Endothelial cell of umbilical vein (primary cell): Measurements from ENCODE around the gene TIGIT. TPM values are rescaled to one million over a fixed set of nuclear protein-coding genes. Genes with fewer than 3 reads are reported as not detected.

Source experiments
- BruUV-seq: library from RNA; stranded (reverse); fragments of 400-500 nt; replicated peaks from 2 replicates; lab custom pipeline; 2021; lab: Mats Ljungman, UMichigan
- CTCF ChIA-PET: fragments of 300-600, 350-600 bp; sonication (Branson Sonifier 250); formaldehyde crosslinking; loops from one replicate; lab custom pipeline; 2021; ENCODE audit warnings: antibody characterized with exemption, inconsistent platforms; lab: Charles Lee
- POLR2A ChIA-PET: fragments of 300-600, 350-600 bp; sonication (Branson Sonifier 250); formaldehyde crosslinking; loops from one replicate; lab custom pipeline; 2021; ENCODE audit warnings: antibody characterized with exemption, inconsistent platforms; lab: Charles Lee
- DNase-seq: peaks from one replicate; pipeline ENCODE4 v3.0.0-alpha.2; 2011; ENCODE audit warnings: low read depth, low spot score
- FAIRE-seq: peaks from 2 replicates; lab custom pipeline; 2011; peaks lifted over from hg19 to GRCh38; lab: Jason Lieb, UNC
- H2AFZ ChIP-seq: 2 replicates; pipeline ENCODE4 v1.6.0; 2012; ENCODE audit warnings: low read depth, low read length, control low read depth, inconsistent platforms
- H3K27ac ChIP-seq: 2 replicates; pipeline ENCODE4 v1.5.1; 2011; ENCODE audit warnings: low read depth, mild to moderate bottlenecking, control low read depth, low read length, moderate library complexity; ENCODE audit not compliant: insufficient read depth
- H3K27me3 ChIP-seq, 2 experiments: 2 replicates each; pipeline versions ENCODE4 v1.6.0 to v1.6.1; 2011; ENCODE audit warnings: low read length in 2 of 2, mixed read lengths in 1 of 2; ENCODE audit not compliant: control insufficient read depth in 2 of 2, insufficient read depth in 2 of 2
- H3K36me3 ChIP-seq, 2 experiments: 2 replicates in 1 of 2; 3 replicates in 1 of 2; pipeline ENCODE4 v1.5.1; 2011; ENCODE audit warnings: low read length in 2 of 2, mild to moderate bottlenecking in 1 of 2, moderate library complexity in 1 of 2; ENCODE audit not compliant: control insufficient read depth in 2 of 2, insufficient read depth in 2 of 2; ENCODE audit errors: extremely low read depth in 1 of 2
- H3K4me1 ChIP-seq: 3 replicates; pipeline ENCODE4 v1.5.1; 2011; ENCODE audit warnings: mild to moderate bottlenecking, low read length; ENCODE audit not compliant: control insufficient read depth, insufficient read depth; ENCODE audit errors: extremely low read depth
- H3K4me2 ChIP-seq: 2 replicates; pipeline ENCODE4 v1.6.1; 2011; ENCODE audit warnings: low read length, control low read depth, mixed read lengths; ENCODE audit not compliant: insufficient read depth
- H3K4me3 ChIP-seq, 3 experiments: fragments of 200-600 bp in 1 of 3; sonication (generic), shearing (Covaris generic) in 1 of 3; replicated peaks in 1 of 3; 2 replicates each; pipeline ENCODE4 v1.5.1; 2011 to 2016; ENCODE audit warnings: control low read depth in 3 of 3, low read length in 3 of 3, mild to moderate bottlenecking in 2 of 3, inconsistent platforms in 1 of 3, low read depth in 1 of 3, moderate library complexity in 1 of 3; ENCODE audit not compliant: insufficient read depth in 1 of 3
- H3K79me2 ChIP-seq: 2 replicates; pipeline ENCODE4 v1.6.0; 2012; ENCODE audit warnings: low read length, inconsistent platforms; ENCODE audit not compliant: control insufficient read depth, insufficient read depth
- H3K9ac ChIP-seq: replicated peaks from 2 replicates; pipeline ENCODE3; 2011; ENCODE audit warnings: low read length, control low read depth; ENCODE audit not compliant: insufficient read depth; ENCODE audit errors: extremely low read depth
- H3K9me1 ChIP-seq: replicated peaks from 3 replicates; pipeline ENCODE4 v1.6.0; 2011; ENCODE audit warnings: mild to moderate bottlenecking, low read length; ENCODE audit not compliant: control insufficient read depth, insufficient read depth; ENCODE audit errors: extremely low read depth
- H3K9me3 ChIP-seq: replicated peaks from 2 replicates; pipeline ENCODE4 v1.5.1; 2012; ENCODE audit warnings: low read length, inconsistent platforms; ENCODE audit not compliant: control insufficient read depth, insufficient read depth
- H4K20me1 ChIP-seq: replicated peaks from 2 replicates; pipeline ENCODE3; 2011; ENCODE audit warnings: mild to moderate bottlenecking, low read length; ENCODE audit not compliant: control insufficient read depth, insufficient read depth; ENCODE audit errors: extremely low read depth
- CTCF ChIP-seq, 2 donors: IDR thresholded peaks; 1 replicate in 1 of 2; 2 replicates in 1 of 2; pipeline ENCODE4 v1.5.1; 2011; ENCODE audit warnings: low read length in 2 of 2, mild to moderate bottlenecking in 2 of 2, moderate library complexity in 2 of 2, control low read depth in 1 of 2, inconsistent platforms in 1 of 2, low read depth in 1 of 2; ENCODE audit not compliant: insufficient read depth in 1 of 2; ENCODE audit errors: extremely low read depth in 1 of 2
- FOS ChIP-seq: IDR thresholded peaks from 2 replicates; pipeline ENCODE4 v1.6.1; 2011; ENCODE audit warnings: mild to moderate bottlenecking, low read length, moderate library complexity, borderline replicate concordance; ENCODE audit not compliant: insufficient read depth
- GATA2 ChIP-seq: IDR thresholded peaks from 2 replicates; pipeline ENCODE4 v1.7.0; 2011; ENCODE audit warnings: low read depth, mild to moderate bottlenecking, moderate library complexity, mixed read lengths, low read length; ENCODE audit not compliant: insufficient read length, insufficient read depth
- MAX ChIP-seq: IDR thresholded peaks from 2 replicates; pipeline ENCODE4 v1.6.1; 2011; ENCODE audit not compliant: insufficient read depth, insufficient read length
- MYC ChIP-seq: IDR thresholded peaks from one replicate; pipeline ENCODE4 v1.6.1; 2011; ENCODE audit warnings: mild to moderate bottlenecking, low read depth, low read length
- POLR2A ChIP-seq: IDR thresholded peaks from 2 replicates; pipeline ENCODE4 v1.6.1; 2012; ENCODE audit warnings: low read depth, mild to moderate bottlenecking, control low read depth, low read length
- dilution Hi-C: fragments of 300-500 bp; cut with MboI; formaldehyde crosslinking; loops from one replicate; pipeline ENCODE4 v1.15.0; 2019; ENCODE audit warnings: low sequenced_read_pairs; ENCODE audit not compliant: extremely low pct_ligation_motif_present
- intact Hi-C: fragments of 100-400 bp; cut with micrococcal nuclease; formaldehyde crosslinking; loops from one replicate; pipeline ENCODE4 v1.10.0; 2022
- polyA plus RNA-seq, 4 experiments: library from polyadenylated mRNA; depleted of rRNA in 3 of 4; stranded (reverse) in 3 of 4; unstranded in 1 of 4; fragments of >200 nt; gene quantifications; 2 replicates each; pipeline versions ENCODE4 v1.2.1 to v1.2.3, GENCODE V29; 2011 to 2012; ENCODE audit warnings: missing spikeins in 1 of 4
- total RNA-seq: library from RNA; stranded (reverse); gene quantifications from 2 replicates; pipeline ENCODE4 v1.2.3, GENCODE V29; 2021

Gene TIGIT
- total and polyA plus RNA-seq, 2 donors (not counting 3 experiments of a cell fraction or from before 2014, with no cell fraction given) = not detected

- no peaks in the 10 kb centered on the region for H3K9me3 ChIP-seq
- no peak overlapping the region for H3K4me3 ChIP-seq
- peaks cover 2% of the 10 kb centered on the region for H4K20me1 ChIP-seq
- H3K27ac ChIP-seq = no peak overlapping the region
- peaks cover 2 to 8% of the 10 kb centered on the region in 2 experiments for H3K36me3 ChIP-seq
- H3K4me2 ChIP-seq = no peak overlapping the region
- CTCF ChIA-PET = no interaction called here
- H3K27me3 ChIP-seq = no peaks in the 10 kb centered on the region
- BruUV-seq = no TSS peak
- dilution Hi-C loops = no loop called here
- no peak overlapping the region for H2AFZ ChIP-seq
- FAIRE-seq (no peak), DNase-seq (no peak)
- no peaks in the 10 kb centered on the region for H3K79me2 ChIP-seq
- H3K4me1 ChIP-seq = no peaks in the 10 kb centered on the region
- H3K9ac ChIP-seq = no peak overlapping the region
- no peak for TF ChIP-seq MYC
- TF ChIP-seq CTCF (IDR thresholded peaks at IDR 0.05; ENCODE audit: extremely low read depth in 1 of 2, insufficient read depth in 1 of 2, low read depth in 1 of 2, low read length in 2 of 2) = no peak
- no peak for TF ChIP-seq POLR2A
- TF ChIP-seq GATA2 = no peak
- no peak for TF ChIP-seq MAX
- no peak for TF ChIP-seq FOS
- no peaks in the 10 kb centered on the region for H3K9me1 ChIP-seq
- intact Hi-C loops = no loop called here
- POLR2A ChIA-PET = no interaction called here
These were observed 56.9 kb downstream of the TIGIT start for GRCh38 chr3:114350690-114351089.
